GM13977 (cell line): Measurements from ENCODE around the gene APBA1.

ENCODE experiments used
- DNase-seq: peaks from one replicate; pipeline ENCODE4 v3.0.0; 2012; ENCODE audit warnings: low spot score
- CTCF ChIP-seq: IDR thresholded peaks from 2 replicates; pipeline ENCODE4 v1.5.1; 2012; ENCODE audit warnings: mild to moderate bottlenecking, control low read depth; ENCODE audit not compliant: insufficient read depth; ENCODE audit errors: extremely low read depth, missing control alignments
- in situ Hi-C: fragments of 300-500 bp; cut with MboI; formaldehyde crosslinking; loops from one replicate; pipeline ENCODE4 v1.12.0; 2022; ENCODE audit warnings: low sequenced_read_pairs, low pct_unique_long_range_greater_than_20kb, mixed read lengths, inconsistent platforms; ENCODE audit not compliant: unreplicated experiment

Gene APBA1

GRCh38 chr9:69460012-69460411 lies 212.2 kb downstream of the APBA1 start:
- no peak for DNase-seq
- in situ Hi-C loops, result no loop called here
- TF ChIP-seq CTCF, result no peak

- in situ Hi-C loops, result no loop called here
- DNase-seq, result no peak
- TF ChIP-seq CTCF, result no peak
These were observed 214.0 kb downstream of the APBA1 start for GRCh38 chr9:69458176-69458575.

- in situ Hi-C loops, result no loop called here
- no peak for TF ChIP-seq CTCF
- no peak for DNase-seq
These were observed 216.0 kb downstream of the APBA1 start for GRCh38 chr9:69456201-69456600.

GRCh38 chr9:69455311-69455710 lies 216.9 kb downstream of the APBA1 start:
- TF ChIP-seq CTCF, result no peak
- in situ Hi-C loops, result no loop called here
- DNase-seq, result no peak

GRCh38 chr9:69454321-69454720 lies 217.8 kb downstream of the APBA1 start:
- no peak for TF ChIP-seq CTCF
- in situ Hi-C loops, result no loop called here
- DNase-seq, result no peak

GRCh38 chr9:69453746-69454145 lies 218.4 kb downstream of the APBA1 start:
- in situ Hi-C loops, result no loop called here
- no peak for TF ChIP-seq CTCF
- no peak for DNase-seq
